ENCODE results near the gene CARF.
"Not testable (repeated sequence)": the region's sequence is repeated elsewhere in the genome, so short reads cannot be mapped to it uniquely, and the experiment has no call there.

The CARF gene

DNA sequence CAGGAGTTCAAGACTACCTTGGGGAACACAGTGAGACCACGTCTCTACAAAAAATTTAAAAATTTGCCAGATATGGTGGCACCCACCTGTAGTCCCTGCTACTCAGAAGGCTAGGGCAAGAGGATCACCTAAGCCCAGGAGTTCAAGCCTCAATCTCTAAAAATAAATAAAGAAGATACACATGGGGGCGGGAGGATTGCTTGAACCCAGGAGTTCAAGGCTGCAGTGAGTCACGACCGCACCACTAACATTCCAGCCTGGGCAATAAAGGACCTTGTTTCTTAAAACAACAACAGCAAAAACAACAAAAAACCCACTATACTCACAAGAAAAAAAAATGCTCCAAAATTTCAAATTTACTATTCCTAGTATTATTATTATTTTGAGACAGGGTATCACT, 30.5 kb upstream of the CARF start:
- Histone ChIP-seq H3K4me3 (ENCODE audit: severe bottlenecking) (no peak overlapping the region), H3K27ac (ENCODE audit: poor library complexity, severe bottlenecking) (no peak overlapping the region), H3K36me3 (ENCODE audit: low read depth) (peaks cover 51% of the 10 kb centered on the region), H3K9me3 (ENCODE audit: severe bottlenecking) (no peaks in the 10 kb centered on the region), H3K27me3 (ENCODE audit: insufficient read depth, poor library complexity, severe bottlenecking) (no peaks in the 10 kb centered on the region), H3K4me1 (ENCODE audit: insufficient read depth, poor library complexity, severe bottlenecking) (no peaks in the 10 kb centered on the region)
- ATAC-seq (ENCODE audit: low read depth): no peak
- no peak for DNase-seq (ENCODE audit: low spot score)
- TF ChIP-seq, protein P1, sequence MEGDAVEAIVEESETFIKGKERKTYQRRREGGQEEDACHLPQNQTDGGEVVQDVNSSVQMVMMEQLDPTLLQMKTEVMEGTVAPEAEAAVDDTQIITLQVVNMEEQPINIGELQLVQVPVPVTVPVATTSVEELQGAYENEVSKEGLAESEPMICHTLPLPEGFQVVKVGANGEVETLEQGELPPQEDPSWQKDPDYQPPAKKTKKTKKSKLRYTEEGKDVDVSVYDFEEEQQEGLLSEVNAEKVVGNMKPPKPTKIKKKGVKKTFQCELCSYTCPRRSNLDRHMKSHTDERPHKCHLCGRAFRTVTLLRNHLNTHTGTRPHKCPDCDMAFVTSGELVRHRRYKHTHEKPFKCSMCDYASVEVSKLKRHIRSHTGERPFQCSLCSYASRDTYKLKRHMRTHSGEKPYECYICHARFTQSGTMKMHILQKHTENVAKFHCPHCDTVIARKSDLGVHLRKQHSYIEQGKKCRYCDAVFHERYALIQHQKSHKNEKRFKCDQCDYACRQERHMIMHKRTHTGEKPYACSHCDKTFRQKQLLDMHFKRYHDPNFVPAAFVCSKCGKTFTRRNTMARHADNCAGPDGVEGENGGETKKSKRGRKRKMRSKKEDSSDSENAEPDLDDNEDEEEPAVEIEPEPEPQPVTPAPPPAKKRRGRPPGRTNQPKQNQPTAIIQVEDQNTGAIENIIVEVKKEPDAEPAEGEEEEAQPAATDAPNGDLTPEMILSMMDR (IDR thresholded peaks at IDR 0.05; ENCODE audit: poor library complexity, severe bottlenecking): no peak

DNA sequence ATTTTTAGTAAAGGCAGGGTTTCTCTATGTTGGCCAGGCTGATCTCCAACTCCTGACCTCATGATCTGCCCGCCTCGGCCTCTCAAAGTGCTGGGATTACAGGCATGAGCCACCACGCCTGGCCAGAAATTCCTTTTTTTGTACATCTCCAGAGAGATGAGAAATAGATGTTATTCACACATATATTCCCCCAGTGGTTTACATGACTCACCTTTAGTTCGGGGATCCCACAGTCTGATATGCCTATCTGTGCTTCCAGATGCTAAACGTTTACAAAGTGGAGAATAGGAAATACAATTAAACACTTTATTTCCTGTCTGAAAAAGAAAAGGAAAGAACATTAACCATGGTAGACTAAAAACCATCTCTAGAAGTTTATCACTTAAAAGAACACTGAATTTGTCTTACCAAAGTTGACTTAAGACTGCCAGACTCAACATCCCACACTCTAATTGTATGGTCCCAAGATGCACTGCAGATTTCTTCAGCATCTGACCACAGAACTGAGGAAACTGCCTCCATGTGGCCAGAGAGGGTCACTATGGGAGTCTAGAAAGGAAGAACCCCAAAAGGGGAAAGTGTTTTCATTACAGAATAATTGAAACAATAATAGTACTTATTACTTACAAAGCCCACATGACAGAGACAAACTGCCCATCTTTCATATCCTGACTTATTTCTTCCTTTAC, 27.9 kb upstream of the CARF start:
- peaks cover 65% of the 10 kb centered on the region for H3K36me3 ChIP-seq (ENCODE audit: low read depth)
- DNase-seq (ENCODE audit: low spot score) (no peak), ATAC-seq (ENCODE audit: low read depth) (no peak)
- H3K27me3 ChIP-seq (ENCODE audit: insufficient read depth, poor library complexity, severe bottlenecking): no peaks in the 10 kb centered on the region
- H3K27ac ChIP-seq (ENCODE audit: poor library complexity, severe bottlenecking): no peak overlapping the region
- TF ChIP-seq, protein P1 (IDR thresholded peaks at IDR 0.05; ENCODE audit: poor library complexity, severe bottlenecking): no peak
- no peak overlapping the region for H3K4me3 ChIP-seq (ENCODE audit: severe bottlenecking)
- no peaks in the 10 kb centered on the region for H3K9me3 ChIP-seq (ENCODE audit: severe bottlenecking)
- H3K4me1 ChIP-seq (ENCODE audit: insufficient read depth, poor library complexity, severe bottlenecking): no peaks in the 10 kb centered on the region

DNA sequence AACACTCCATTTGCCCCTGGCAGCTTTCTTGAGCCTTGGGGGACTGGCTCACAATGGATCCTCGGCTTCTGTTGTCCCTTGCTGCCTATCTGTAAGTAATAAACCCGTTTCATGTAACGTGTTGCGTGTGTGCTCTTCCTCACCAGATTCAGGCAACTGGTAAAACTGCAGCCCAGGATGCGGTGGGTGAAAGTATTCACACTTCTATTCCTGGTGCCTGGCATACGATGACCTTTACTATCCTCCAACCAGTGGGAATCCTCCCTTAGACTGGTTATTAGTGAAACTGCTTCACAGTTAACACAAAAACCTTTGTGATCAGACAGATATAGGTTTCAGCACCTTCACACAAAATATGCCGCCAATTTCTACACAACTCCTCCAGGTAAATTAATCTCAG, 26.9 kb upstream of the CARF start:
- no peak for ATAC-seq (ENCODE audit: low read depth)

DNA sequence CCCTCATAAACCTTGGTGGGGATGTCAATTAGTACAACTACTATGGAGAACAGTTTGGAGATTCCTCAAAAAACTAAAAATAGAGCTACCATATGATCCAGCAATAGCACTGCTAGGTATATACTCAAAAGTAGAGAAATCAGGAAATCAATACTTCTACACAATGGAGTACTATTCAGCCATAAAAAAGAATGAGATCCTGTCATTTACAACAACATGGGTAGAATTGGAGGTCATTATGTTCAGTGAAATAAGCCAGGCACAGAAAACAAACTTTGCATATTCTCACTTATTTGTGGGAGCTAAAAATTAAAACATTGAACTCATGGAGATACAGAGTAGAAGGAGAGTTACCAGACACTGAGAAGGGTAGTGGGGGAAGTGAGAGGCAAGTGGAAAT, 6.6 kb upstream of the CARF start:
- DNase-seq (ENCODE audit: low spot score); H3K9me3 ChIP-seq (ENCODE audit: severe bottlenecking); ATAC-seq (ENCODE audit: low read depth); H3K4me3 ChIP-seq (ENCODE audit: severe bottlenecking); H3K27me3 ChIP-seq (ENCODE audit: insufficient read depth, poor library complexity, severe bottlenecking); H3K27ac ChIP-seq (ENCODE audit: poor library complexity, severe bottlenecking): not testable (repeated sequence)
- peaks cover 53% of the 10 kb centered on the region for H3K36me3 ChIP-seq (ENCODE audit: low read depth)
- peaks cover 17% of the 10 kb centered on the region for H3K4me1 ChIP-seq (ENCODE audit: insufficient read depth, poor library complexity, severe bottlenecking)

More for the DNA sequence above, 26.9 kb upstream of the CARF start:
- Histone ChIP-seq H3K27me3 (ENCODE audit: insufficient read depth, poor library complexity, severe bottlenecking) (no peaks in the 10 kb centered on the region), H3K36me3 (ENCODE audit: low read depth) (peaks cover 68% of the 10 kb centered on the region), H3K4me3 (ENCODE audit: severe bottlenecking) (no peak overlapping the region), H3K9me3 (ENCODE audit: severe bottlenecking) (no peaks in the 10 kb centered on the region), H3K27ac (ENCODE audit: poor library complexity, severe bottlenecking) (no peak overlapping the region), H3K4me1 (ENCODE audit: insufficient read depth, poor library complexity, severe bottlenecking) (no peaks in the 10 kb centered on the region)
- TF ChIP-seq, protein P1 (IDR thresholded peaks at IDR 0.05; ENCODE audit: poor library complexity, severe bottlenecking): no peak
- no peak for DNase-seq (ENCODE audit: low spot score)

DNA sequence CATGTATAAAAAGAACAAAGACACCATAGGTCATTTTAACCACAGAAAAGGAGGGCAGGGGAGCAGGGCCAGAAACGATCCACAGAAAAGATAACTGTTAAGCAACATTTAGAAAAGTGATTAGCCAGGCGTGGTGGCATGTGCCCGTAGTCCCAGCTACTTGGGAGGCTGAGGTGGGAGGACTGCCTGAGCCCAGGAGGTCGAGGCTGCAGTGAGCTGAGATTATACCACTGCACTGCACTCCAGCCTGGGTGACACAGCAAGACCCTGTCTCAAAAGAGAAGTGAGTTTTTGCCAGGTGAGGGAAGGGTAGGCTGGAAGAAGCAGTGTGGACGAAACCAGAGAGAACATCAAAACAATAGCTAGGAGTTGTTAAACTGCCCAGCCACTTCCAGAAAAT, 3.9 kb upstream of the CARF start:
- no peak overlapping the region for H3K4me3 ChIP-seq (ENCODE audit: severe bottlenecking)
- H3K9me3 ChIP-seq (ENCODE audit: severe bottlenecking): no peaks in the 10 kb centered on the region
- H3K27me3 ChIP-seq (ENCODE audit: insufficient read depth, poor library complexity, severe bottlenecking): no peaks in the 10 kb centered on the region
- ATAC-seq (ENCODE audit: low read depth) (no peak), DNase-seq (ENCODE audit: low spot score) (no peak)
- H3K27ac ChIP-seq (ENCODE audit: poor library complexity, severe bottlenecking): no peak overlapping the region
- TF ChIP-seq, protein P1 (IDR thresholded peaks at IDR 0.05; ENCODE audit: poor library complexity, severe bottlenecking): no peak
- peaks cover 40% of the 10 kb centered on the region for H3K36me3 ChIP-seq (ENCODE audit: low read depth)
- peaks cover 19% of the 10 kb centered on the region for H3K4me1 ChIP-seq (ENCODE audit: insufficient read depth, poor library complexity, severe bottlenecking)

All from RWPE2 (cell line).